HG03571 (cell line): Measurements from ENCODE around the gene OXSR1.
"Not testable (repeated sequence)": the region's sequence is repeated elsewhere in the genome, so short reads cannot be mapped to it uniquely, and the experiment has no call there.

ENCODE experiments used
- ATAC-seq: cut with Tn5 transposase; IDR thresholded peaks from one replicate; pipeline ENCODE4 v1.9.1; 2021; ENCODE audit not compliant: unreplicated experiment

The OXSR1 gene

GRCh38 chr3:38163841-38164642, 1.3 kb upstream of the OXSR1 start:
- ATAC-seq: no peak

GRCh38 chr3:38164643-38164951, 740 bp upstream of the OXSR1 start:
- ATAC-seq: peak; percentile 9

- ATAC-seq: peak; percentile 2
These were observed 518 bp downstream of the OXSR1 start for GRCh38 chr3:38165722-38166387.

- ATAC-seq: no peak
These were observed 2.3 kb downstream of the OXSR1 start for GRCh38 chr3:38167591-38167990.

GRCh38 chr3:38168151-38169026, 3.1 kb downstream of the OXSR1 start:
- no peak for ATAC-seq

GRCh38 chr3:38169027-38169317, 3.6 kb downstream of the OXSR1 start:
- ATAC-seq: no peak

- ATAC-seq: no peak
These were observed 5.4 kb downstream of the OXSR1 start for GRCh38 chr3:38170722-38171121.

GRCh38 chr3:38171622-38172021, 6.3 kb downstream of the OXSR1 start:
- ATAC-seq: no peak

GRCh38 chr3:38173834-38174418, 8.6 kb downstream of the OXSR1 start:
- no peak for ATAC-seq

GRCh38 chr3:38177181-38177580, 11.8 kb downstream of the OXSR1 start:
- no peak for ATAC-seq

GRCh38 chr3:38186781-38187180, 21.4 kb downstream of the OXSR1 start:
- no peak for ATAC-seq

- no peak for ATAC-seq
These were observed 25.1 kb downstream of the OXSR1 start for GRCh38 chr3:38190481-38190881.

GRCh38 chr3:38202931-38203330, 37.6 kb downstream of the OXSR1 start:
- ATAC-seq: not testable (repeated sequence)

GRCh38 chr3:38203690-38204089, 38.4 kb downstream of the OXSR1 start:
- no peak for ATAC-seq

- ATAC-seq: no peak
These were observed 39.5 kb downstream of the OXSR1 start for GRCh38 chr3:38204599-38205471.

GRCh38 chr3:38205472-38205805, 40.1 kb downstream of the OXSR1 start:
- no peak for ATAC-seq

- ATAC-seq: no peak
These were observed 42.1 kb downstream of the OXSR1 start for GRCh38 chr3:38207254-38208003.

- ATAC-seq: peak; percentile 86
These were observed 44.9 kb downstream of the OXSR1 start for GRCh38 chr3:38210141-38210757.

GRCh38 chr3:38212141-38212540, 46.8 kb downstream of the OXSR1 start:
- ATAC-seq: no peak

- ATAC-seq: no peak
These were observed 49.2 kb downstream of the OXSR1 start for GRCh38 chr3:38214560-38214959.
